KMS-11 (cell line): ENCODE data around the gene MINDY1.

Experiments
- H2AFZ ChIP-seq: fragments of 200-600 bp; sonication (generic); 2 replicates; pipeline ENCODE4 v1.6.1; 2016; ENCODE audit warnings: antibody characterized with exemption, mixed run types, low read depth
- H3K27ac ChIP-seq: fragments of 200-600 bp; sonication (generic); 2 replicates; pipeline ENCODE4 v1.6.1; 2016; ENCODE audit warnings: mild to moderate bottlenecking, mixed run types
- H3K27me3 ChIP-seq: fragments of 200-600 bp; sonication (generic); 2 replicates; pipeline ENCODE4 v1.6.1; 2017; ENCODE audit warnings: mild to moderate bottlenecking, low read depth, mixed run types, moderate library complexity; ENCODE audit not compliant: insufficient read depth
- H3K36me3 ChIP-seq: fragments of 200-600 bp; sonication (generic); 2 replicates; pipeline ENCODE4 v1.6.1; 2017; ENCODE audit warnings: mild to moderate bottlenecking, mixed run types; ENCODE audit not compliant: insufficient read depth
- H3K4me1 ChIP-seq: fragments of 200-600 bp; sonication (generic); 2 replicates; pipeline ENCODE4 v1.6.1; 2016; ENCODE audit warnings: mild to moderate bottlenecking, low read depth, mixed run types; ENCODE audit not compliant: poor library complexity, severe bottlenecking
- H3K4me2 ChIP-seq: fragments of 200-600 bp; sonication (generic); 2 replicates; pipeline ENCODE4 v1.7.0; 2016; ENCODE audit warnings: mild to moderate bottlenecking, mixed run types
- H3K4me3 ChIP-seq: fragments of 200-600 bp; sonication (generic); IDR thresholded peaks from 2 replicates; pipeline ENCODE4 v1.6.1; 2017; ENCODE audit warnings: low read depth, low read length, mixed read lengths; ENCODE audit not compliant: insufficient read depth
- H3K79me2 ChIP-seq: fragments of 200-600 bp; sonication (generic); 2 replicates; pipeline ENCODE4 v1.6.1; 2016; ENCODE audit warnings: low read depth, mixed run types; ENCODE audit not compliant: insufficient read depth
- H3K9ac ChIP-seq: fragments of 200-600 bp; sonication (generic); 2 replicates; pipeline ENCODE4 v1.6.1; 2016; ENCODE audit warnings: mild to moderate bottlenecking, mixed run types
- H4K20me1 ChIP-seq: fragments of 200-600 bp; sonication (generic); 2 replicates; pipeline ENCODE4 v1.6.1; 2016; ENCODE audit warnings: mild to moderate bottlenecking, mixed run types; ENCODE audit not compliant: insufficient read depth
- TF ChIP-seq, protein P1 (sequence below): fragments of 200-600 bp; sonication (generic); conservative IDR thresholded peaks from 2 replicates; pipeline ENCODE4 v1.6.1; 2017; ENCODE audit warnings: low read depth, mild to moderate bottlenecking, antibody characterized with exemption, low read length, moderate library complexity, mixed read lengths

The MINDY1 gene

DNA sequence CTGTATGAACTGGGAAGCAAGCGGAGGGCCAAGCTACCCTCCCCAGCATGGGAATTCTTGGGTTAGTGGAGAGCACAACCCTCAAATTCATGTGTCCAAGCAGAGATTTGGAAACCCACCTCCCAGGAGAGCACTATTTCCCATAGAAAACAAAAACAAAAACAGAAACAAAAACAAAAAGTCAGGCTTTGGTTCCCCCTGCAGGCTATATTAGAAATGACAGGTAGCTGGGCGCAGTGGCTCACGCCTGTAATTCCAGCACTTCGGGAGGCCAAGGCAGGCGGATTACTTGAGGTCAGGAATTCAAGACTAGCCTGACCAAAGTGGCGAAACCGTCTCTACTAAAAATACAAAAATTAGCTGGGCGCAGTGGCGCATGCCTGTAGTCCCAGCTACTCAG lies 10.8 kb downstream of the MINDY1 start:
- peak overlapping the region; percentile 8; the same call in 1 of the 2 replicates for H3K9ac ChIP-seq
- H3K27ac ChIP-seq: no peak overlapping the region
- no peaks in the 10 kb centered on the region for H3K36me3 ChIP-seq
- peaks cover 23% of the 10 kb centered on the region for H3K4me1 ChIP-seq
- peak overlapping the region; percentile 85 for H2AFZ ChIP-seq
- no peaks in the 10 kb centered on the region for H3K79me2 ChIP-seq
- peak overlapping the region; percentile 39 for H3K4me2 ChIP-seq
- H3K4me3 ChIP-seq: peak overlapping the region; percentile 83
- no peaks in the 10 kb centered on the region for H3K27me3 ChIP-seq
- TF ChIP-seq, protein P1, sequence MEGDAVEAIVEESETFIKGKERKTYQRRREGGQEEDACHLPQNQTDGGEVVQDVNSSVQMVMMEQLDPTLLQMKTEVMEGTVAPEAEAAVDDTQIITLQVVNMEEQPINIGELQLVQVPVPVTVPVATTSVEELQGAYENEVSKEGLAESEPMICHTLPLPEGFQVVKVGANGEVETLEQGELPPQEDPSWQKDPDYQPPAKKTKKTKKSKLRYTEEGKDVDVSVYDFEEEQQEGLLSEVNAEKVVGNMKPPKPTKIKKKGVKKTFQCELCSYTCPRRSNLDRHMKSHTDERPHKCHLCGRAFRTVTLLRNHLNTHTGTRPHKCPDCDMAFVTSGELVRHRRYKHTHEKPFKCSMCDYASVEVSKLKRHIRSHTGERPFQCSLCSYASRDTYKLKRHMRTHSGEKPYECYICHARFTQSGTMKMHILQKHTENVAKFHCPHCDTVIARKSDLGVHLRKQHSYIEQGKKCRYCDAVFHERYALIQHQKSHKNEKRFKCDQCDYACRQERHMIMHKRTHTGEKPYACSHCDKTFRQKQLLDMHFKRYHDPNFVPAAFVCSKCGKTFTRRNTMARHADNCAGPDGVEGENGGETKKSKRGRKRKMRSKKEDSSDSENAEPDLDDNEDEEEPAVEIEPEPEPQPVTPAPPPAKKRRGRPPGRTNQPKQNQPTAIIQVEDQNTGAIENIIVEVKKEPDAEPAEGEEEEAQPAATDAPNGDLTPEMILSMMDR: peak; percentile 100
- no peaks in the 10 kb centered on the region for H4K20me1 ChIP-seq

GRCh38 chr1:150995460-150995859 lies 11.2 kb downstream of the MINDY1 start:
- peak overlapping the region; percentile 8; the same call in 1 of the 2 replicates for H3K9ac ChIP-seq
- H3K27me3 ChIP-seq: no peaks in the 10 kb centered on the region
- peaks cover 23% of the 10 kb centered on the region for H3K4me1 ChIP-seq
- H4K20me1 ChIP-seq: no peaks in the 10 kb centered on the region
- TF ChIP-seq, protein P1: no peak
- peak overlapping the region; percentile 85 for H2AFZ ChIP-seq
- H3K27ac ChIP-seq: no peak overlapping the region
- H3K4me2 ChIP-seq: peak overlapping the region; percentile 39
- H3K36me3 ChIP-seq: no peaks in the 10 kb centered on the region
- peak overlapping the region; percentile 83 for H3K4me3 ChIP-seq
- H3K79me2 ChIP-seq: no peaks in the 10 kb centered on the region

DNA sequence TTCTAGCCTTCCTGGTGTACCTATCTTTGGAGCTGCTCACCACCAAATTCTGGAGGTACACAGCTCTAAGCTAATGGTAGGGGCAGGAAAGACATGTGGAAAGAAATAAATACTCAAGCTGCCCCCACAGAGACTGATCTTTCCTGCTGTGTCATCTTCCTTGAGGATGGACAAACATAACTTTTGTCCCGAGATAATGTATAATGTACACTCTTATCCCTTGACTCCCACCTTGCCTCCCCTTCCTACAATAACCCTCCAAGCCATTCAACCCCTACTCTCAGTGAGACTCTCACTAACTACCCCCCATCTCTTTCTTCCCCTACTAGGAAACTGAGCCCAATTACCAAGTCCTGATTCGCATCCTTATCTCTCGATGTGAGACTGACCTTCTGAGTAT lies 12.5 kb downstream of the MINDY1 start:
- Histone ChIP-seq H3K4me1 (peaks cover 23% of the 10 kb centered on the region), H3K36me3 (no peaks in the 10 kb centered on the region), H4K20me1 (no peaks in the 10 kb centered on the region), H3K27ac (no peak overlapping the region), H3K4me2 (no peak overlapping the region), H3K9ac (no peak overlapping the region), H3K79me2 (no peaks in the 10 kb centered on the region), H3K27me3 (no peaks in the 10 kb centered on the region), H3K4me3 (no peak overlapping the region), H2AFZ (no peak overlapping the region)
- TF ChIP-seq, protein P1: no peak

GRCh38 chr1:150992626-150993025 lies 14.1 kb downstream of the MINDY1 start:
- H3K9ac ChIP-seq: no peak overlapping the region
- no peak overlapping the region for H3K4me2 ChIP-seq
- TF ChIP-seq, protein P1: no peak

More at GRCh38 chr1:150992626-150993025, 14.1 kb downstream of the MINDY1 start:
- Histone ChIP-seq H2AFZ (no peak overlapping the region), H3K4me3 (no peak overlapping the region), H3K4me1 (peaks cover 18% of the 10 kb centered on the region), H3K36me3 (no peaks in the 10 kb centered on the region), H3K79me2 (no peaks in the 10 kb centered on the region), H4K20me1 (no peaks in the 10 kb centered on the region), H3K27ac (no peak overlapping the region), H3K27me3 (no peaks in the 10 kb centered on the region)
